ENCODE measurements around the gene SMC5.

The SMC5 gene

DNA sequence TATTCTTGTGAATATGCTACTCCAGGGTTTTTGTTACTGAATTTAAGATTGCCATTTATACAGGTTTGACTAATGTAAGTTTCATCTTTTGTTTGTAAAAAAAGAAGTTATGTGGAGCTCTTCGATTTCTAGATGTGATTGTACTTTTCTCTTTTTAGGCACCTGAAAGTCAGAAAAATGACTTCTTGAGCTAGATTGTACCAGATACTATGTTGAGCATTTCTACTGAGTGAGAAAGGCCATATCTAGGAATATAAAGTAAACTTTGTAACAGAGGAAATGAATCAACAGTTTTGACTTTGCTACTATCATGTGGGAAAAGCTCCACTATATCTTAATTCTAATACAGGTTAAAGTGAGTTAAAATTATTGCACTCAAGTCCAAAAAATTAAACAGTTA lies 25.1 kb downstream of the SMC5 start:
- Mint-ChIP-seq H3K27me3 (ENCODE audit: low read depth, poor library complexity) (no peaks in the 10 kb centered on the region), H3K4me1 (no peaks in the 10 kb centered on the region), H3K4me3 (no peak overlapping the region), H3K36me3 (ENCODE audit: low read depth) (peaks cover 70% of the 10 kb centered on the region), H3K27ac (no peak overlapping the region), H3K9me3 (no peaks in the 10 kb centered on the region)
- TF ChIP-seq, protein P1, sequence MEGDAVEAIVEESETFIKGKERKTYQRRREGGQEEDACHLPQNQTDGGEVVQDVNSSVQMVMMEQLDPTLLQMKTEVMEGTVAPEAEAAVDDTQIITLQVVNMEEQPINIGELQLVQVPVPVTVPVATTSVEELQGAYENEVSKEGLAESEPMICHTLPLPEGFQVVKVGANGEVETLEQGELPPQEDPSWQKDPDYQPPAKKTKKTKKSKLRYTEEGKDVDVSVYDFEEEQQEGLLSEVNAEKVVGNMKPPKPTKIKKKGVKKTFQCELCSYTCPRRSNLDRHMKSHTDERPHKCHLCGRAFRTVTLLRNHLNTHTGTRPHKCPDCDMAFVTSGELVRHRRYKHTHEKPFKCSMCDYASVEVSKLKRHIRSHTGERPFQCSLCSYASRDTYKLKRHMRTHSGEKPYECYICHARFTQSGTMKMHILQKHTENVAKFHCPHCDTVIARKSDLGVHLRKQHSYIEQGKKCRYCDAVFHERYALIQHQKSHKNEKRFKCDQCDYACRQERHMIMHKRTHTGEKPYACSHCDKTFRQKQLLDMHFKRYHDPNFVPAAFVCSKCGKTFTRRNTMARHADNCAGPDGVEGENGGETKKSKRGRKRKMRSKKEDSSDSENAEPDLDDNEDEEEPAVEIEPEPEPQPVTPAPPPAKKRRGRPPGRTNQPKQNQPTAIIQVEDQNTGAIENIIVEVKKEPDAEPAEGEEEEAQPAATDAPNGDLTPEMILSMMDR (IDR thresholded peaks at IDR 0.05) = no peak
- no peak for DNase-seq

DNA sequence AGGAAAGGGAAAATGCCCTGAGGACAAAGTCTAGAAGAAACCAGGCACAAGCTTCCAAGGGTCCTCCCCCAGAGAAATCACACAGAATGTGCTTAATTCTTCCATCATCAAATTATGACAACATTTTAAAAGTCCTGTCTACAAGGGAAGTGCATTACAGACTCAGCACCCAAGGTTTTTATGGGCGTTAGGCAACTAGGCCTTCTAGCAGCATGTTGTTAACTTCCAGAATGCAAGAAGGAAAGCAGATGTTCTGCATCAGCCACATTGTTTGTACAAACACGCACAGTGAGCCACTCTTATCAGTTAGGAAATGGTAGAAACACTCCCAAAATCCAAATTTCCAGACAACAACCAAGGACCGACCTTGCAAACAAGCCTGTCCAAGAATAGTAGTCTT lies 26.5 kb downstream of the SMC5 start:
- Mint-ChIP-seq H3K27ac (no peak overlapping the region), H3K27me3 (ENCODE audit: low read depth, poor library complexity) (no peaks in the 10 kb centered on the region), H3K9me3 (no peaks in the 10 kb centered on the region), H3K36me3 (ENCODE audit: low read depth) (peaks cover 74% of the 10 kb centered on the region), H3K4me3 (no peak overlapping the region), H3K4me1 (no peaks in the 10 kb centered on the region)
- DNase-seq = no peak
- TF ChIP-seq, protein P1 (IDR thresholded peaks at IDR 0.05) = no peak

DNA sequence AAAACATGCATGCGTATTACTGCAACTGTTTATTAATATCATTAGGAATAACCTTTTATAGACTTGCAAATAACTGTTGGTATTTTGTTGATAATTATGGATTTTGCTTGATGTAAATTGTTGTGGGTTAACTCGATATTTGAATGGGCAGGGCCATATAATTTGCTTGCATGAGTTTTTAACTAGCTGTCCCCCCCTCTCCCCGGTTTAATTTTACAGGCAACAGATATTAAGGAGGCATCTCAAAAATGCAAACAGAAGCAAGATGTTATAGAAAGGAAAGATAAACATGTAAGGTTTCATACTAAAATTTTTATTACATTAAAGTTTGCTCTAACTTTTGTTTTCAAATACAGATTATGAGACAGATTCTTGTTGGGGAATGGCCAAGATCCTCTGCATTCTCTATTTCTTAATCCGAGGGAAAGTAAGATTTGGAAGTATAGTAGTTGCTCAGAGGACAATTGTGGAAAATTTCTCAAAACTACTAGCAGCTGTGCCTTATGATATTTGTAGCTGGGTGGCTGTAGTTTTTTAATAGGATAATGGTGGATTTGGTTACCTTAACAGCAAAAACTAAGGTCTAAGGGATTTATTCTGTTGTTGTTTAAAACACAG lies 27.3 kb downstream of the SMC5 start:
- no peaks in the 10 kb centered on the region for H3K27me3 Mint-ChIP-seq (ENCODE audit: low read depth, poor library complexity)
- H3K4me3 Mint-ChIP-seq = no peak overlapping the region
- H3K4me1 Mint-ChIP-seq = no peaks in the 10 kb centered on the region
- H3K36me3 Mint-ChIP-seq (ENCODE audit: low read depth) = peaks cover 76% of the 10 kb centered on the region
- peaks cover 7% of the 10 kb centered on the region for H3K9me3 Mint-ChIP-seq
- no peak overlapping the region for H3K27ac Mint-ChIP-seq
- no peak for DNase-seq
- TF ChIP-seq, protein P1 (IDR thresholded peaks at IDR 0.05) = no peak

DNA sequence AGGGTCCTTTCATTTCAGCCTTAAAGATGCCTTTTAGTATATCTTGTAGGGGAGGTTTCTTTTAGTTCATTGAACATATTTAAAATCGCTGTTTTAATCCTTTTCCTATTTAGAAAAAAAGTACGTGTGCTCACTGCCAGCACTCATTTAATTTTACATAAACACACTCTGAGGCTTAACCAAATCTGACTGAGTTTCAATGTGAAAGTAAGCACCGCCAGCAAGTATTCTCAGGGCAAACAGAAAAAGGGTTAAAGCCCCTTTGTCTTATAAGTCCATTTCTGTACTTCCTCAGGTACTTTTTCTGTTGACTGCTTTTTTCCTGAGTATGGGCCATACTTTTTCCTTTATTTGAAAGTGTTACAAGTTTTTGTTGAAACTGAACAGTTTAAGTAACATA lies 31.8 kb downstream of the SMC5 start:
- TF ChIP-seq, protein P1 (IDR thresholded peaks at IDR 0.05) = no peak
- H3K27me3 Mint-ChIP-seq (ENCODE audit: low read depth, poor library complexity) = peaks cover 5% of the 10 kb centered on the region
- no peaks in the 10 kb centered on the region for H3K4me1 Mint-ChIP-seq
- no peak overlapping the region for H3K4me3 Mint-ChIP-seq
- H3K27ac Mint-ChIP-seq = no peak overlapping the region
- peaks cover 46% of the 10 kb centered on the region for H3K9me3 Mint-ChIP-seq
- peaks cover 99% of the 10 kb centered on the region for H3K36me3 Mint-ChIP-seq (ENCODE audit: low read depth)
- no peak for DNase-seq

DNA sequence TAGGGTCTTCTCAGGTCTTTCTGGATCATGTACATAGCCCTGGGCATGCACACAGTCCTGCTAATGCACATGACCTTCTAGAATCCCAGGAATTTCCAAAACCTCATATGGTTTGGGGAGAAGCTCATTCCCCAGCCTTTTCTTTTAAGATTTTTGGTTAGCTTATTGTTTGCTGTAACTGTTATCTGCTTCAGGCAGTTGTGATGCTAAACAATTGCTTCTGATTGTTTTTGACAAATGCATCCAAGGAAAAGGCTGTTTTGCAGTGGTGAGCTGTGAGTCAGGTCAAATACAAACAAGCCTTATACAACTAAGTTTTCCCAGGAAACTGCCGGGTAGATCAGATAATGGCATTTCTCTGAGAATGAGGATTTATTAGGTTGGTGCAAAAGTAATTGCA lies 32.7 kb downstream of the SMC5 start:
- Mint-ChIP-seq H3K36me3 (ENCODE audit: low read depth) (peaks cover 96% of the 10 kb centered on the region), H3K4me1 (no peaks in the 10 kb centered on the region), H3K27me3 (ENCODE audit: low read depth, poor library complexity) (peaks cover 5% of the 10 kb centered on the region), H3K4me3 (no peak overlapping the region), H3K27ac (no peak overlapping the region), H3K9me3 (peaks cover 46% of the 10 kb centered on the region)
- DNase-seq = no peak
- TF ChIP-seq, protein P1 (IDR thresholded peaks at IDR 0.05) = no peak

DNA sequence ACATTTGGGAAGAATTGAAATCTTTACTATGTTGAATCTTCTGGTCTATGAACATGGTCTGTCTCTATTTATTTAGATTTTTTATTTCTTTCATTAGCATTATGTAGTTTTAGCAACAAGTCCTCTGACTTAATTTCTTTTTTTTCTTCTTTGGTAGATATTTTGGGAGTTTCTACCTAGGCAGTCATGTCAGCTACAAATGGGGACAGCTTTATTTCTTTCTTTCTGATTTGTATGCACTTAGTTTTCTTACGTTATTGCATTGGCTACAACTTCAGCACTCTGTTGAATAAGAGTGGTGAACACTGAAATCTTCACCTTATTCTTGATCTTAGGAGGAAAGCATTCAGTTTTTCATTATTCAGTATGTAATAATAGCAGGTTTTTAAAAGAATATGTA lies 33.5 kb downstream of the SMC5 start:
- H3K27me3 Mint-ChIP-seq (ENCODE audit: low read depth, poor library complexity) = peaks cover 5% of the 10 kb centered on the region
- no peak for DNase-seq
- H3K4me3 Mint-ChIP-seq = no peak overlapping the region
- H3K9me3 Mint-ChIP-seq = peaks cover 46% of the 10 kb centered on the region
- H3K27ac Mint-ChIP-seq = no peak overlapping the region
- no peaks in the 10 kb centered on the region for H3K4me1 Mint-ChIP-seq
- TF ChIP-seq, protein P1 (IDR thresholded peaks at IDR 0.05) = no peak
- peaks cover 89% of the 10 kb centered on the region for H3K36me3 Mint-ChIP-seq (ENCODE audit: low read depth)
